Tibial nerve (tissue), 4 donors: Measurements from ENCODE around the gene FBLIM1.

Source experiments
- CTCF ChIP-seq, 5 experiments: fragments of 200-600 bp in 3 of 5; fragments of 450-650 bp in 2 of 5; sonication (generic) in 3 of 5; IDR thresholded peaks; one replicate each; pipeline ENCODE4 v1.5.1; 2016 to 2019; ENCODE audit warnings: antibody characterized with exemption in 5 of 5, mild to moderate bottlenecking in 3 of 5, moderate library complexity in 2 of 5
- EP300 ChIP-seq, 2 donors: sonication (generic); formaldehyde crosslinking; IDR thresholded peaks; one replicate each; pipeline ENCODE4 v1.6.1; 2017; ENCODE audit warnings: antibody characterized with exemption in 2 of 2, mild to moderate bottlenecking in 1 of 2
- POLR2A ChIP-seq, 2 donors: fragments of 450-650 bp; IDR thresholded peaks; one replicate each; pipeline ENCODE4 v1.6.1; 2017; ENCODE audit warnings: antibody characterized with exemption in 2 of 2, mild to moderate bottlenecking in 2 of 2, moderate library complexity in 2 of 2

GRCh38 chr1:15755646-15756040 lies 3.0 kb upstream of the FBLIM1 start:
- TF ChIP-seq EP300 (IDR thresholded peaks at IDR 0.05) (no peak), CTCF (IDR thresholded peaks at IDR 0.05) (no peak), POLR2A (IDR thresholded peaks at IDR 0.05) (no peak)
